Measurements from ENCODE around the gene HPS1. TPM values are rescaled to one million over a fixed set of nuclear protein-coding genes. Genes with fewer than 3 reads are reported as not detected.

The HPS1 gene
- total and polyA plus RNA-seq, 2 of the 4 experiments (the other 2 are of a cell fraction), result 14.0 to 55.2 TPM

DNA sequence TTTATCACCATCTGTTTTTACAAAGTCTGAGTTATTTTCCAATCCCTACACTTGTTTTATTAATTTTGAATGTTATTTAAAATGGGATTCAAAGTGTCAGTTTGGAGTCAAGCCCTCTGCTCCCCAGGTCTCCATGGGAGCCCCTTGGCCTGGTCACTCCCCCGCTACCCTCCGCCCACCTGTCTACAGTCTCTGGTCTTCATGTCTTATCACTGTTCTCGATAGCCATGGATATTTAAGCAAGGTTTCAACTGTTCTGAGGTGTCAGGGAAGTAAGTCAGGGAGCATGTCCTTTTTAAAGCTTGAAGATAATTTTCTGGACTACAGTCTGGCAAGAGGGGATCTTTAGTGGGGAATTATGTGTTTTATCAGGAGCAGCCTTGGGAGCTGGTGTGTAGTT is 19.1 kb upstream of the HPS1 start:
- Histone ChIP-seq H3K4ac (ENCODE audit: low read depth, low read length) (no peak overlapping the region), H2BK5ac (ENCODE audit: low read depth, low read length, poor library complexity, severe bottlenecking) (no peak overlapping the region), H3K79me1 (ENCODE audit: low read depth in 1 of 2, low read length in 2 of 2) (no peaks in the 10 kb centered on the region), H3K14ac (replicated peaks; ENCODE audit: low read depth, low read length) (no peak overlapping the region), H3K18ac (ENCODE audit: low read depth, low read length) (no peak overlapping the region), H3K27ac (ENCODE audit: insufficient read depth, low read length) (no peak overlapping the region), H3K23ac (ENCODE audit: low read depth, low read length) (no peak overlapping the region), H3K4me3 (ENCODE audit: insufficient read depth, low read depth, low read length) (no peak overlapping the region), H3K4me1 (ENCODE audit: control insufficient read depth, insufficient read depth, low read length) (peaks cover 4% of the 10 kb centered on the region), H3K36me3 (ENCODE audit: control insufficient read depth, insufficient read depth, low read length) (no peaks in the 10 kb centered on the region), H3K9ac (ENCODE audit: low read depth, low read length) (no peak overlapping the region), H3K27me3 (ENCODE audit: control insufficient read depth, insufficient read depth, low read length) (peaks cover 15% of the 10 kb centered on the region), H2BK120ac (ENCODE audit: low read depth, low read length) (no peak overlapping the region), H3K9me1 (ENCODE audit: insufficient read depth, low read length) (no peaks in the 10 kb centered on the region), H3K4me2 (ENCODE audit: low read depth, low read length) (no peak overlapping the region), H4K91ac (ENCODE audit: insufficient read depth, low read depth, low read length) (no peak overlapping the region), H2BK20ac (ENCODE audit: low read depth, low read length) (no peak overlapping the region), H2BK15ac (ENCODE audit: low read depth, low read length) (no peak overlapping the region), H4K5ac (ENCODE audit: low read depth, low read length) (no peak overlapping the region), H4K20me1 (ENCODE audit: insufficient read depth, low read length) (no peaks in the 10 kb centered on the region), H3K56ac (ENCODE audit: extremely low read depth, insufficient read depth, low read length) (no peak overlapping the region), H3K9me3 (ENCODE audit: control insufficient read depth, insufficient read depth, low read length) (no peaks in the 10 kb centered on the region), H4K8ac (ENCODE audit: low read depth in 2 of 2, low read length in 2 of 2) (no peak overlapping the region), H2AK5ac (ENCODE audit: low read depth, low read length) (no peak overlapping the region), H2AK9ac (replicated peaks; ENCODE audit: low read depth, low read length, poor library complexity) (no peak overlapping the region), H2AFZ (replicated peaks; ENCODE audit: low read length, poor library complexity) (no peak overlapping the region)
- no CpG with 5 or more reads among the region's 3 CpGs for WGBS, 2 experiments (ENCODE audit: extremely low coverage in 2 of 2, insufficient read length in 1 of 2)
- intact Hi-C loops (cut with micrococcal nuclease) (loop anchor here (5.0 kb wide), 4 partner anchors 224 to 926 kb away; no protein-coding TSS in a partner anchor), dilution Hi-C loops (cut with HindIII; ENCODE audit: low sequenced_read_pairs, unreplicated experiment) (no loop called here), in situ Hi-C loops (cut with MboI; ENCODE audit: low sequenced_read_pairs) (loop anchor here (10.0 kb wide), 1 partner anchor 779 kb away; no protein-coding TSS in a partner anchor)
- ChIA-PET CTCF (no interaction called here), POLR2A (ENCODE audit: unreplicated experiment) (no interaction called here)
- ATAC-seq (ENCODE audit: low read depth) (no peak), DNase-seq (no peak)
- no TSS peak for BruUV-seq (replicated peaks)
- TF ChIP-seq CHD1 (IDR thresholded peaks at IDR 0.05; ENCODE audit: low read depth, low read length) (no peak), ELK1 (IDR thresholded peaks at IDR 0.05; ENCODE audit: borderline replicate concordance, low read depth, low read length) (no peak), MAZ (IDR thresholded peaks at IDR 0.05; ENCODE audit: borderline replicate concordance, low read depth, low read length) (no peak), RFX5 (IDR thresholded peaks at IDR 0.05; ENCODE audit: low read depth, low read length) (no peak), RAD21 (IDR thresholded peaks at IDR 0.05; ENCODE audit: low read length) (no peak), POLR2A (IDR thresholded peaks at IDR 0.05; ENCODE audit: low read depth, low read length) (no peak), MXI1 (IDR thresholded peaks at IDR 0.05; ENCODE audit: borderline replicate concordance, low read depth, low read length) (no peak), NFE2L2 (IDR thresholded peaks at IDR 0.05; ENCODE audit: low read depth, low read length) (no peak), FOS (IDR thresholded peaks at IDR 0.05; ENCODE audit: low read depth, low read length) (no peak), CTCF (conservative IDR thresholded peaks at IDR 0.05; ENCODE audit: low read depth, low read length) (no peak), BHLHE40 (IDR thresholded peaks at IDR 0.05; ENCODE audit: low read depth, low read length) (no peak), SMC3 (IDR thresholded peaks at IDR 0.05; ENCODE audit: low read depth, low read length) (no peak), RCOR1 (IDR thresholded peaks at IDR 0.05; ENCODE audit: insufficient replicate concordance, low read length) (no peak)
- TF ChIP-seq, protein P1, sequence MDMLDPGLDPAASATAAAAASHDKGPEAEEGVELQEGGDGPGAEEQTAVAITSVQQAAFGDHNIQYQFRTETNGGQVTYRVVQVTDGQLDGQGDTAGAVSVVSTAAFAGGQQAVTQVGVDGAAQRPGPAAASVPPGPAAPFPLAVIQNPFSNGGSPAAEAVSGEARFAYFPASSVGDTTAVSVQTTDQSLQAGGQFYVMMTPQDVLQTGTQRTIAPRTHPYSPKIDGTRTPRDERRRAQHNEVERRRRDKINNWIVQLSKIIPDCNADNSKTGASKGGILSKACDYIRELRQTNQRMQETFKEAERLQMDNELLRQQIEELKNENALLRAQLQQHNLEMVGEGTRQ (IDR thresholded peaks at IDR 0.05; ENCODE audit: low read depth, low read length), result no peak

Data from IMR-90 (cell line).